IPS-NIHi7 (cell line): ENCODE data around the gene MYH7B.

ENCODE experiments used
- DNase-seq: peaks from one replicate; pipeline ENCODE4 v3.0.0; 2012; ENCODE audit warnings: mixed read lengths; ENCODE audit errors: extremely low spot score

Gene MYH7B

DNA sequence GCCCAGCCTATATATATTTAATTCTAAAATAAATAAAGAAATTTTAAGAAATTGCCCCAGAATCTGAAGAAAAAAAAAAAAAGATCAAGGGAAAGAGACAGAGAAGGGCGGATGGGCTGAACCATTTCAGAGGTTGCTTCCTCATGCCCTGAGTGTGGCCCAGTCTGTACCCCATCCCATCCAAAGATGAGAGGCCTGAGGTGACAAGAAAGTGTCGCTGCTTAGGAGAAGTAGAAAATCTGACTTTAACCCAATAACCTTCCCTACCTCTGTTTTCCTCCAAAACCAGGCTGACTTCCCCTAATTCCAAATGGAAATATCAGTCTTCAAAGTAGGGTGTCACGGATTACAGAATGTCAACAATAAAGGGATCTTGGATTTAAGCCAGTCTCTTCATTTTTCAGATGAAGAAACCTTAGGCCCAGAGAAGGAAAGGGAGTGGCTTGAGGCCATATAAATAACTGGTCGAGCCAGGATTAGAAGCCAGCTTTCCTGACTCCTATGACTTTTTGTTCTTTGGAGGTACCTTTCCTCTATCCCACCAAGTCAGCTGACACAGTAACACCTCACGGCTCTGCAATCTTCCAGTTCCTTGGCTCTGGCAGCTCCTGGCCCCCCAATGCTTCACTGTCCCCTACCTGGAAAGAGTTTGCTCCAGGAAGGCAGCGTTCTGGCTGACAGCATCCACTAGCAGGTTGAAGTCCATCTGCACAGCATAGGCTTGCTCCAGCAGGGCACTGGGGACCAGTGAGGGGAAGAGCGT lies 10.2 kb upstream of the MYH7B start:
- DNase-seq, result no peak

GRCh38 chr20:34946661-34947060 lies 9.0 kb upstream of the MYH7B start:
- DNase-seq, result no peak

- no peak for DNase-seq
These were observed 8.3 kb upstream of the MYH7B start for GRCh38 chr20:34947336-34947735.

- DNase-seq, result no peak
These were observed 7.6 kb upstream of the MYH7B start for GRCh38 chr20:34948030-34948429.

GRCh38 chr20:34949120-34949519 lies 6.5 kb upstream of the MYH7B start:
- no peak for DNase-seq

DNA sequence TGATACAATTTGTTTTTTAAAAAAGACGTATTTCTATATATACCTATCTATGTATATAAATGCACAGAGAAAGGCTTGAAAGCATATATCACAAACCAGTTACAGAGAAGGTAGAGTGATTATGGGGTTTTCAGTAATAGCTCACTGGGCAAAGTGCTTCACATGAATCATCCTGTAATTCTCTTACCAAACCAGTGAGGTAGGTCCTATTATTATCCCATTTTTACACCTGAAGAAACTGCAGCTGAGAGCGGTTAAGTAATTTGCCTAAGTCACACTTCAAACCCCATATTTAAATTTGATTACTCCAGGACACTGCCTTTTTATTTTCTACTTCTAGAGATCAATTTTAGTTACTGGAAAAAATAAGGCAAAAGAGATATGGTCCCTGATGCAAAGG lies 4.4 kb upstream of the MYH7B start:
- DNase-seq, result no peak

DNA sequence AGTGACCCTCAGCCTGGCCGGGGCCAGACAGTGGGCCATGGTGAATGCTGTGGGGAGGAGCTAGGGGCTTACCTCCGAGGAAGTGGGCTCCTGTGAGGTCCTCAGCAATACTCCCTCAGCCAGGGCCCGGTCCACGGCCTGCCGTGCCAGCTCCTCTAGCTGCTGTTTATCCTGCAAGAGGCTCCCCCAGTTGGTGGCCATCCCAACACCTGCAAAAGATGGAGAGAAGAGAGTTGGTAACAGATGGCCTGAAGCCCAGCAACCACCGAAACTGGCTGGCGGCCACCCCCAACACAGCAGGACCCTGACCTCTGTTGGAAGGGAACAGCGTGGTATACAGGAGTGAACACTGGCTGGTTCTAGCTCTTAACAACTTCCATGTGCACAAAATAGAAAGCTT lies 4.0 kb upstream of the MYH7B start:
- DNase-seq, result no peak

- no peak for DNase-seq
These were observed 3.0 kb upstream of the MYH7B start for GRCh38 chr20:34952671-34953070.

DNA sequence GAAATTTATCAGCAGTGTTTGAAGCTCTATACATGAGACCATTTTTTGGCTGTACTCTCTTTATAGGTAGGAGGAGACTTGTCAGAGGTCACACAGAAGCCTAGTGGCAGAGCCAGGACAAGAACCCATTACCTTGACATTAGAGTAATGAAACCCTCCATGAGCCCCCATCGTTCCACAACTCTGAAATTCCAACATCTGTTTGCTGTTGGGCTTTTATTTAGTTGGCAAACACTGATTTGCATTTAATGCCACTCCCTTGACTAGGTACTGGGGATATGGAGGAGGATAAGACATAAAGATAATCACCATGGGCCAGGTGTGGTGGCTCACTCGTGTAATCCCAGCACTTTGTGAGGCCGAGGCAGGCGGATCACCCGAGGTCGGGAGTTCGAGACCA lies 1.7 kb upstream of the MYH7B start:
- no peak for DNase-seq

DNA sequence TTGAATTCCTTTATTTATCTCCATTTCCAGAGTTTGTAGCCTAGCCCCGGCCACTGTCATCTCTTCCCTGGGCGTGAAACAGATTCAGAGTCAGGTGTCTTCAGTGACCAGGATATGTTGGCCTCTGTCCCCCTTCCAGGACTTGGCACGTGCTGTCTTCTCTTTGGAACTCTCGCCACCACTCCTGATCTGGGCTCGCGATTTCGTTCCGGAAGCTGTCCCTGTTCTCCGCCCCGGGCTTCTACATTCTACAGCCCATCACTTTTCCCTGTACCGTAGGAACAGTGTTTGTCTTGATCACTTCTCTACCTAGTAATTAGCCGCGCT lies 801 bp upstream of the MYH7B start:
- DNase-seq, result no peak

- DNase-seq, result no peak
These were observed 382 bp downstream of the MYH7B start for GRCh38 chr20:34956041-34956458.

- DNase-seq, result no peak
These were observed 1.2 kb downstream of the MYH7B start for GRCh38 chr20:34956751-34957472.

GRCh38 chr20:34964486-34964885 lies 8.8 kb downstream of the MYH7B start:
- DNase-seq, result no peak

DNA sequence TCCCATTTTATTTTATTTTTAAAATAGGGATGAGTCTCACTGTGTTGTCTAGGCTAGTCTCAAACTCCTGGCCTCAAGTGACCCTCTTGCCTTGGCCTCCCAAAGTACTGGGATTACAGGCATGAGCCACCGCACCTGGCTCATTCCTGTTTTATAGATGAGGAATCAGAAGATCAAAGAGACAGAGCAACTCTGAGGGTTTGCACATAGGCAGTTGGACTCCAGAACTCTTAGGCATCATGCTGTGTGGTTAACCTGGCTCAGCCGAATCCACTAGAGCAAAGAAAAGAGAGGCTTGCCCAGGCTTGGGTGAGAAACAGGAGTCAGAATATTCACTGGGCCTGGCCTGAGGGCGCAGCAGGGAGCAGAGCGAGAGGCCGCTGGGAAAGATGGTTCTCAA lies 9.4 kb downstream of the MYH7B start:
- no peak for DNase-seq

DNA sequence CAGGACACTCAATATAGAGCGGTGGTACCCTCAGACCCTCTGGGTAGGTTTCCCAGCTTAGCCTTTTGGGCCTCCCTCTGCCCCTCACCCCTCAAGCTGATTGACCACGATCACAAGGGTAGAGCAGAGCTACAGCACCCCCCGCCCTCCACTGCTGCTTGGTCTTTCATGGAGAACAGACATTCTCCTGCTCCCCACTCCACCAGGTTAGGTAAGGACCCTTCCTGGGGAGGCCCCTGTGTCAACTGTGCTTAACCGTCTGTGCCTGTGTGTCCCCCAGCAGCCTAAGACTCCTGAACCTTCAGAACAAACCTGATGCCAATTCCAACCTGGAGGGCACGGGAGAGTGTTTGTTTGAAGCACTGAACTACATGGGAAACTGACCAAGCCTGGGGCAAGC lies 11.8 kb downstream of the MYH7B start:
- no peak for DNase-seq

DNA sequence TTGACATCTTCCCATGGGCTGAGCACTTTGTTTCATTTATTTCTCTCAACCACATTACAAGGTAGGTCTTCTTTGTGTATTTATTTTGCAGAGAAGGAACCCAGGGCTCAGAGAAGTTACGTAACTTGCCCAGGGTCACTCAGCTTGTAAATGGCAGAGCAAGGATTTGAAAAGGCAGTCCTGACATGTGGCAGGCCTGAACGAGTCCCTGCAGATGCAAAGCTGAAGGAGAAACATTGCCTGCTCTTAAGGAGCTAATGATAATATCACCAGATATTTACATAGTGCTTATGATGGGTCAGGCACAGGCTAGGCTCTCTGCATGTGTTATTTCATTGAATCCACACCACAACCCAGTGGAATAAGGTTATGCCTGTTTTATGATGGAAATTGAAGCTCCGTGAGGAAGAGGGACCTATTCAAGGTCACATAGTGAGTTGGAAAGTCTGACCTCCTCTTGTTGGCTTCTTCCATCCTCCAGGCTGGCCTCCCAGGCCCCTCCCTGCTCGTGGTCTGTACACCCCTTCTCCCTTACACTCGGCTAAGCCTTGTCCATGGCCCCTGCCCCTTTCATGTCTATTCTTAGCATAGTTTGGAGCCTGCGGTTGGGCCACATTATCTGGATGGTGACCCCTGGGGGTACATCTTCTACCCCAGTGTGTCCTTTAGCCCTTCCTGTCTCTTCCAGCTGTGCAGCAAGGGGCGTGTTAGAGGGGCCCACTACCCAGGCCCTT lies 12.5 kb downstream of the MYH7B start:
- DNase-seq, result no peak

GRCh38 chr20:34970193-34970840 lies 14.6 kb downstream of the MYH7B start:
- no peak for DNase-seq

DNA sequence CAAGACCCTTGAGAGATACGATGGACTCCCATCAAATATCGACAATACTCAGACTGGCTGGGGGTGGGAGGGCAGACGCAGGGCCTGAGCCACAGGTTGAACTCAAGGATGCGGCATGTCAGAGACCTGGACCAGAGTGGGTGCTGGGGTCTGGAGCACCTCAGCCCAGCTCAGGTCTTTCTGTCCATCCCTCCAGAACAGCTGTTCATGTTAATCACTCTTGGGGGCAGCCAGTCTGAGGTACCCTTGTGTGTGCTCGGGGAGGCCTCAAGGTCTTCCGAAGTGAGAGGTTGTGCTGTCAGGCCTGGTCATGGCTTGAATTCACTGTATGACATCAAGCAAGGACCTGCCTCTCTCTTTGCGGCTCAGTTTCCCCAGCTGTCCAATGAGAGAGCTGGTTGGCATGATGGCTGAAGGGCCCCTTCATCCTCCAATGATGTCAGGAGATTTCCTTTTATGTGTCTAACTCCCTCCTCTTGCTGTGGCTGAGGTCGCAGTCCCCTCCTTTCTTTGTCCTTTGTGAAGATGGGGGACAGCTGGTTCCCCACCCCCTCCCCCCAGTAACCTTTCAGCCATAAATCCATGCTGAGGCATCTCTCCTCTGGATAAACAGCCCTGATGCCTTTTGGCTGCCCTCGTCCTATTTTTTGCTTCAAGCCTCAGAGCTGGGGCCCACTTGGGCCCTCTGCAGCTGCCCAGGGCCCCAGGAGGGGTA lies 15.3 kb downstream of the MYH7B start:
- DNase-seq, result no peak

- no peak for DNase-seq
These were observed 16.0 kb downstream of the MYH7B start for GRCh38 chr20:34971561-34972235.

GRCh38 chr20:34974246-34974645 lies 18.6 kb downstream of the MYH7B start:
- no peak for DNase-seq

DNA sequence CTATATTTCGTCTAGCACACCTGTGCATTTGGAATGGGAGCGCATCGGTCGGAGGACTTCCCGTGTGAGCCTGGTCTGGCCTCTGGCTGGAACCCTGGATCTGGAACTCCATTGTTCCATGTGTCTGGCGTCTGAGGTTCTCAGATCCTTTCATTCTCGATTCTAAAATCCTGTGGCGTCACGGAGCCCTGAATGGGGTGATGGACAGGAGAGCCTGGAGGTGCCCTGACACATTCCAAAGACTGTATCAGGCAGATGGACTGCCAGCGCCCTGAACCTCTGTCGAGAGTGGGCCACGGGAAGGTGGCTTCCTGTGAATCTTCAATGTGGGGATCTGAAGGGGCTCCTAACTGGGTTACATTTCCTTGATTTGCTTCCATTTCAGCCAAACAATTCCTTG lies 20.6 kb downstream of the MYH7B start:
- no peak for DNase-seq
